ENCODE data around the gene IL1RAPL2. TPM values are rescaled to one million over a fixed set of nuclear protein-coding genes. Genes with fewer than 3 reads are reported as not detected.

IL1RAPL2 gene
- total RNA-seq, 1 experiment from 2014 or later: 1.6 TPM

- TF ChIP-seq EZH2 (IDR thresholded peaks at IDR 0.05; ENCODE audit: low read depth): no peak
- TF ChIP-seq CTCF (conservative IDR thresholded peaks at IDR 0.05): no peak
- H3K9me2 ChIP-seq (ENCODE audit: insufficient read depth): no peaks in the 10 kb centered on the region
- intact Hi-C loops (cut with micrococcal nuclease; ENCODE audit: unreplicated experiment): loop anchor here (2.0 to 5.0 kb wide), 4 partner anchors 42 to 386 kb away; no protein-coding TSS in a partner anchor
- peak overlapping the region; percentile 98 for H3K27ac ChIP-seq
- H3K4me1 ChIP-seq (replicated peaks; ENCODE audit: insufficient read depth): peaks cover 39% of the 10 kb centered on the region
- no peaks in the 10 kb centered on the region for H3K79me2 ChIP-seq (ENCODE audit: low read depth)
- peak overlapping the region; percentile 57 for H3K4me3 ChIP-seq
- no peaks in the 10 kb centered on the region for H4K20me1 ChIP-seq (ENCODE audit: insufficient read depth)
- DNase-seq: peak; percentile 28 to 91
- CTCF ChIA-PET: no interaction called here
- no peaks in the 10 kb centered on the region for H3K27me3 ChIP-seq (ENCODE audit: insufficient read depth, low read depth)
- H2AFZ ChIP-seq: peak overlapping the region; percentile 73
- H3K4me2 ChIP-seq: peak overlapping the region; percentile 90
- H3K9me3 ChIP-seq (ENCODE audit: insufficient read depth, low read depth): no peaks in the 10 kb centered on the region
- H3K36me3 ChIP-seq (ENCODE audit: low read depth): no peaks in the 10 kb centered on the region
- BruUV-seq (replicated peaks): no TSS peak
- POLR2A ChIA-PET (ENCODE audit: unreplicated experiment): interaction anchor here (0.7 kb wide), 1 partner anchor 387 kb away, joined by 4 read pairs; no protein-coding TSS in a partner anchor
- H3F3A ChIP-seq (ENCODE audit: insufficient read depth, low read depth): peaks cover 21% of the 10 kb centered on the region
Observed at GRCh38 chrX:105314458-105314857, 748.5 kb downstream of the IL1RAPL2 start.

- intact Hi-C loops (cut with micrococcal nuclease; ENCODE audit: unreplicated experiment): loop anchor here (2.0 kb wide), 2 partner anchors 122 to 386 kb away; no protein-coding TSS in a partner anchor
- CTCF ChIA-PET: no interaction called here
Observed at GRCh38 chrX:105315248-105315647, 749.2 kb downstream of the IL1RAPL2 start.

DNA sequence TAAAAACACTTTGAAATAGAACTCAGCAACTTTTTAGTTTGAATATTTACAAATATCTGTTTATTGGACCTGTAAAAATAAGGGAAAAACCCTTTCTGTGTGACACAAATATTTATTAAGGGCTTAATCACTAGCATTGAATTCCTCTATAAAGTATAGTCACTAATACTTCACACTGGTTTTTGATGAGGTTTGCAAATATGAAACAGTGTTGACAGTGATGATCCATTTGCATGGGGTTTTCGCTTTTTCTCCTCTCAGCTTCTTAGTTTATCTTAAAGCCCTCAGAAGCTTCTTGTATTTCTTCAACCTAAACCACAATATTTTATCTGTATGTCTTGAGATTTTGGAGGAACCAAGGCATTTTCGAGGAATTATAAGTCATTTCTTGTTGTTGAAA is 751.1 kb downstream of the IL1RAPL2 start:
- intact Hi-C loops (cut with micrococcal nuclease; ENCODE audit: unreplicated experiment): no loop called here
- Histone ChIP-seq H3K4me1 (replicated peaks; ENCODE audit: insufficient read depth) (peaks cover 37% of the 10 kb centered on the region), H3K36me3 (ENCODE audit: low read depth) (no peaks in the 10 kb centered on the region), H3K4me2 (no peak overlapping the region), H3K4me3 (no peak overlapping the region), H3F3A (ENCODE audit: insufficient read depth, low read depth) (peaks cover 21% of the 10 kb centered on the region), H3K27ac (no peak overlapping the region), H3K79me2 (ENCODE audit: low read depth) (no peaks in the 10 kb centered on the region), H3K27me3 (ENCODE audit: insufficient read depth, low read depth) (no peaks in the 10 kb centered on the region), H3K9me2 (ENCODE audit: insufficient read depth) (no peaks in the 10 kb centered on the region), H4K20me1 (ENCODE audit: insufficient read depth) (no peaks in the 10 kb centered on the region), H3K9me3 (ENCODE audit: insufficient read depth, low read depth) (no peaks in the 10 kb centered on the region), H2AFZ (no peak overlapping the region)
- POLR2A ChIA-PET (ENCODE audit: unreplicated experiment): no interaction called here
- DNase-seq: no peak
- CTCF ChIA-PET: no interaction called here
- TF ChIP-seq CTCF (conservative IDR thresholded peaks at IDR 0.05) (no peak), EZH2 (IDR thresholded peaks at IDR 0.05; ENCODE audit: low read depth) (no peak)
- no TSS peak for BruUV-seq (replicated peaks)

More at GRCh38 chrX:105315248-105315647, 749.2 kb downstream of the IL1RAPL2 start:
- Histone ChIP-seq H4K20me1 (ENCODE audit: insufficient read depth) (no peaks in the 10 kb centered on the region), H2AFZ (no peak overlapping the region), H3F3A (ENCODE audit: insufficient read depth, low read depth) (peaks cover 21% of the 10 kb centered on the region), H3K4me3 (peak overlapping the region; percentile 34), H3K79me2 (ENCODE audit: low read depth) (no peaks in the 10 kb centered on the region), H3K36me3 (ENCODE audit: low read depth) (no peaks in the 10 kb centered on the region), H3K27me3 (ENCODE audit: insufficient read depth, low read depth) (no peaks in the 10 kb centered on the region), H3K9me2 (ENCODE audit: insufficient read depth) (no peaks in the 10 kb centered on the region), H3K4me2 (peak overlapping the region; percentile 90), H3K9me3 (ENCODE audit: insufficient read depth, low read depth) (no peaks in the 10 kb centered on the region), H3K4me1 (replicated peaks; ENCODE audit: insufficient read depth) (peaks cover 39% of the 10 kb centered on the region), H3K27ac (peak overlapping the region; percentile 98)
- POLR2A ChIA-PET (ENCODE audit: unreplicated experiment): no interaction called here
- no TSS peak for BruUV-seq (replicated peaks)
- TF ChIP-seq CTCF (conservative IDR thresholded peaks at IDR 0.05): no peak
- DNase-seq: peak in 1 of 2 experiments; percentile 73

Measured in PC-9 (cell line).